UCSD-AML1 (cell line): ENCODE results near the gene YLPM1.

Source experiments
- DNase-seq: peaks from one replicate; lab custom pipeline; 2025; ENCODE audit not compliant: unreplicated experiment; lab: John Stamatoyannopoulos, UW

Gene YLPM1

GRCh38 chr14:74867673-74868072 lies 104.6 kb downstream of the YLPM1 start:
- DNase-seq: peak; percentile 73

- DNase-seq: no peak
Measured at GRCh38 chr14:74868739-74869138, 105.6 kb downstream of the YLPM1 start.

- DNase-seq: no peak
Measured at GRCh38 chr14:74871819-74872218, 108.7 kb downstream of the YLPM1 start.

- DNase-seq: no peak
Measured at GRCh38 chr14:74875204-74875603, 112.1 kb downstream of the YLPM1 start.

- DNase-seq: peak; percentile 81
Measured at GRCh38 chr14:74875941-74876913, 113.1 kb downstream of the YLPM1 start, which contains the start of gene PROX2. Gene PROX2, minus strand, starts transcription at chr14:74876145. Its CDS starts 12,311 bp downstream, at chr14:74863834.

- no peak for DNase-seq
Measured at GRCh38 chr14:74879427-74880182, 116.5 kb downstream of the YLPM1 start.

- peak; percentile 90 for DNase-seq
Measured at GRCh38 chr14:74881431-74882102, 118.5 kb downstream of the YLPM1 start, which contains the start of gene DLST. Gene DLST, plus strand, starts transcription at chr14:74881916. Its CDS starts 38 bp downstream, at chr14:74881954.

GRCh38 chr14:74882103-74882920 lies 119.2 kb downstream of the YLPM1 start:
- peak; percentile 56 for DNase-seq
